K562 (cell line): ENCODE measurements around the gene CLVS2. TPM values are rescaled to one million over a fixed set of nuclear protein-coding genes. Genes with fewer than 3 reads are reported as not detected.

Experiments
- ATAC-seq: fragments of 200-7000 bp; cut with Tn5 transposase; 3 replicates; pipeline ENCODE4 v1.9.1; 2020; ENCODE audit warnings: moderate library complexity
- BruUV-seq: library from RNA; stranded (reverse); fragments of 400-500 nt; replicated peaks from 2 replicates; lab custom pipeline; 2021; lab: Mats Ljungman, UMichigan
- CTCF ChIA-PET: fragments of 300-600 bp; formaldehyde crosslinking; extraction: SDS; loops from one replicate; lab custom pipeline; 2021; ENCODE audit warnings: low intra/inter-chr PET ratio; lab: Yijun Ruan, JAX
- POLR2A ChIA-PET: fragments of 300-600, 350-650 bp; sonication (Branson Sonifier 250); formaldehyde crosslinking; extraction: SDS; loops from one replicate; lab custom pipeline; 2021; ENCODE audit warnings: antibody characterized with exemption, inconsistent platforms; lab: Yijun Ruan, JAX
- DNase-seq, 4 experiments: peaks; one replicate each; pipeline versions ENCODE4 v3.0.0 to v3.0.0-alpha.2; 2011 to 2018; ENCODE audit warnings: low spot score in 3 of 4, mixed read lengths in 3 of 4; ENCODE audit errors: extremely low read depth in 1 of 4
- FAIRE-seq: peaks from 2 replicates; lab custom pipeline; 2011; peaks lifted over from hg19 to GRCh38; lab: Jason Lieb, UNC
- H2AFZ ChIP-seq: 2 replicates; pipeline ENCODE4 v1.6.0; 2011; ENCODE audit warnings: low read depth, low read length, control low read depth, inconsistent platforms
- H3K27ac ChIP-seq: fragments of 200-600 bp; 3 replicates; pipeline ENCODE4 v1.8.0; 2011; ENCODE audit warnings: low read depth, mild to moderate bottlenecking, control low read depth, inconsistent platforms, low read length, moderate library complexity, mixed read lengths; ENCODE audit errors: extremely low read depth
- H3K27me3 ChIP-seq, 2 experiments: fragments of 300-600 bp in 1 of 2; 2 replicates in 1 of 2; 3 replicates in 1 of 2; pipeline versions ENCODE4 v1.6.0 to v1.8.0; 2011; ENCODE audit warnings: inconsistent platforms in 2 of 2, low read length in 2 of 2, mild to moderate bottlenecking in 1 of 2, mixed read lengths in 1 of 2, moderate library complexity in 1 of 2; ENCODE audit not compliant: control insufficient read depth in 2 of 2, insufficient read depth in 2 of 2
- H3K36me3 ChIP-seq: fragments of 300-600 bp; 3 replicates; pipeline ENCODE4 v1.8.0; 2011; ENCODE audit warnings: mild to moderate bottlenecking, low read length, inconsistent platforms; ENCODE audit not compliant: control insufficient read depth, insufficient read depth
- H3K4me1 ChIP-seq, 2 experiments: fragments of 200-600 bp in 1 of 2; replicated peaks in 1 of 2; 2 replicates in 1 of 2; 3 replicates in 1 of 2; pipeline versions ENCODE4 v1.5.1 to v1.8.0; 2011; ENCODE audit warnings: inconsistent platforms in 2 of 2, low read length in 2 of 2, mild to moderate bottlenecking in 1 of 2, mixed read lengths in 1 of 2, moderate library complexity in 1 of 2; ENCODE audit not compliant: control insufficient read depth in 2 of 2, insufficient read depth in 2 of 2
- H3K4me2 ChIP-seq: 2 replicates; pipeline ENCODE4 v1.6.1; 2011; ENCODE audit warnings: low read length, control low read depth, inconsistent platforms, mixed read lengths; ENCODE audit not compliant: insufficient read depth
- H3K4me3 ChIP-seq: fragments of 200-600 bp; sonication (generic), shearing (Covaris generic); 2 replicates; pipeline ENCODE4 v1.5.1; 2016; ENCODE audit warnings: control low read depth, inconsistent platforms
- H3K79me2 ChIP-seq: fragments of 200-600 bp; 3 replicates; pipeline ENCODE4 v1.8.0; 2011; ENCODE audit warnings: low read length, inconsistent platforms; ENCODE audit not compliant: control insufficient read depth, insufficient read depth
- H3K9ac ChIP-seq, 2 experiments: 2 replicates each; pipeline versions ENCODE4 v1.6.0 to v1.6.1; 2011; ENCODE audit warnings: low read depth in 2 of 2, low read length in 2 of 2, control low read depth in 1 of 2, inconsistent platforms in 1 of 2, mild to moderate bottlenecking in 1 of 2, mixed read lengths in 1 of 2; ENCODE audit not compliant: insufficient read depth in 1 of 2
- H3K9me1 ChIP-seq: one replicate; pipeline ENCODE4 v1.6.0; 2011; ENCODE audit warnings: inconsistent platforms, mild to moderate bottlenecking, low read length, moderate library complexity; ENCODE audit not compliant: control insufficient read depth, insufficient read depth
- H3K9me3 ChIP-seq: replicated peaks from 2 replicates; pipeline ENCODE4 v1.5.1; 2011; ENCODE audit warnings: low read depth, low read length, inconsistent platforms; ENCODE audit not compliant: control insufficient read depth, insufficient read depth
- H4K20me1 ChIP-seq: replicated peaks from 2 replicates; pipeline ENCODE4 v1.6.1; 2011; ENCODE audit warnings: low read length, inconsistent platforms, mixed read lengths; ENCODE audit not compliant: control insufficient read depth, insufficient read depth
- CBFA2T3 ChIP-seq: fragments of 450-650 bp; IDR thresholded peaks from 2 replicates; pipeline ENCODE4 v1.6.1; 2017
- CTBP1 ChIP-seq: fragments of 450-650 bp; IDR thresholded peaks from 2 replicates; pipeline ENCODE4 v1.6.1; 2016; ENCODE audit warnings: borderline replicate concordance
- FOXA3 ChIP-seq, 2 experiments: fragments of 450-650 bp in 1 of 2; sonication (generic) in 1 of 2; formaldehyde crosslinking; IDR thresholded peaks in 1 of 2; conservative IDR thresholded peaks in 1 of 2; 2 replicates each; pipeline versions ENCODE4 v1.4.0 to v1.8.0; 2020 to 2022; ENCODE audit warnings: mild to moderate bottlenecking in 2 of 2, missing genetic modification reagents in 1 of 2
- FOXK1 ChIP-seq: sonication (generic); formaldehyde crosslinking; IDR thresholded peaks from 2 replicates; pipeline ENCODE4 v1.8.0; 2022; ENCODE audit warnings: missing genetic modification reagents, mild to moderate bottlenecking, borderline replicate concordance
- HOXB6 ChIP-seq: fragments of 250-450 bp; sonication (Bioruptor Pico); IDR thresholded peaks from 2 replicates; pipeline ENCODE4 v1.5.1; 2022; ENCODE audit warnings: mild to moderate bottlenecking, borderline replicate concordance
- KDM4B ChIP-seq, 2 experiments: fragments of 450-650 bp in 1 of 2; sonication (generic) in 1 of 2; IDR thresholded peaks; 2 replicates each; pipeline ENCODE4 v1.6.1; 2016 to 2017; ENCODE audit warnings: borderline replicate concordance in 2 of 2, antibody characterized with exemption in 1 of 2, low read depth in 1 of 2, mild to moderate bottlenecking in 1 of 2
- NBN ChIP-seq: fragments of 450-650 bp; IDR thresholded peaks from 2 replicates; pipeline ENCODE4 v1.6.1; 2016; ENCODE audit warnings: low read depth, mild to moderate bottlenecking
- POLR3A ChIP-seq: IDR thresholded peaks from 2 replicates; pipeline ENCODE4 v1.6.1; 2011; ENCODE audit warnings: borderline replicate concordance, mild to moderate bottlenecking, moderate library complexity; ENCODE audit not compliant: insufficient read length, insufficient read depth; ENCODE audit errors: extremely low read depth
- SOX6 ChIP-seq: fragments of 450-650 bp; IDR thresholded peaks from 2 replicates; pipeline ENCODE4 v1.6.1; 2014; ENCODE audit warnings: mild to moderate bottlenecking
- TEAD1 ChIP-seq, 2 experiments: fragments of 450-650 bp in 1 of 2; sonication (generic) in 1 of 2; formaldehyde crosslinking; IDR thresholded peaks; 2 replicates each; pipeline versions ENCODE4 v1.4.0 to v1.8.0; 2020 to 2022; ENCODE audit warnings: mild to moderate bottlenecking in 2 of 2, missing genetic modification reagents in 1 of 2
- XRCC5 ChIP-seq: fragments of 200-400 bp; formaldehyde crosslinking; IDR thresholded peaks from 2 replicates; pipeline ENCODE4 v1.6.1; 2017; ENCODE audit warnings: low read depth, mild to moderate bottlenecking, low read length
- ZNF699 ChIP-seq: fragments of 250-450 bp; sonication (Bioruptor Pico); IDR thresholded peaks from 2 replicates; pipeline ENCODE4 v1.8.0; 2021; ENCODE audit warnings: mild to moderate bottlenecking, moderate library complexity; ENCODE audit not compliant: insufficient replicate concordance
- ZNF76 ChIP-seq: fragments of 250-450 bp; sonication (Bioruptor Pico); IDR thresholded peaks from 2 replicates; pipeline ENCODE4 v1.4.0; 2020; ENCODE audit warnings: mild to moderate bottlenecking, moderate library complexity, borderline replicate concordance
- WGBS: fragments of 100-300 bp; shearing (Covaris generic); methylation state at CpG from one replicate; pipeline ENCODE4 v1.1.6; 2016; ENCODE audit warnings: low coverage, mixed read lengths; ENCODE audit not compliant: insufficient coverage; ENCODE audit errors: missing lambda C conversion rate; 5-methylcytosine and 5-hydroxymethylcytosine counted together
- in situ Hi-C: fragments of 300-500 bp; cut with MboI; formaldehyde crosslinking; loops from 4 replicates; pipeline ENCODE4 v1.15.0; 2018; ENCODE audit warnings: inconsistent platforms, mixed read lengths
- intact Hi-C: fragments of 100-400 bp; cut with micrococcal nuclease; formaldehyde crosslinking; loops from 2 replicates; pipeline ENCODE4 v1.14.2; 2022
- polyA plus RNA-seq, 8 experiments: library from polyadenylated mRNA; depleted of rRNA in 4 of 8; stranded (reverse) in 5 of 8; unstranded in 3 of 8; fragments of >200 nt; fragmentation: Nextera tagmentation in 2 of 8; fragmentation: Illumina TruSeq in 1 of 8; extraction: Ambion mirVana in 2 of 8; extraction: Trizol in 1 of 8; gene quantifications; 2 replicates each; pipeline versions ENCODE4 v1.2.1 to v1.2.3, GENCODE V29; 2011 to 2014; ENCODE audit warnings: inconsistent platforms in 1 of 8, missing spikeins in 1 of 8
- total RNA-seq, 7 experiments: library from RNA; depleted of rRNA in 6 of 7; stranded (reverse); fragments of >200 nt in 6 of 7; fragmentation: Illumina TruSeq in 2 of 7; extraction: Trizol in 2 of 7; gene quantifications; 2 replicates each; pipeline versions ENCODE4 v1.2.1 to v1.2.3, GENCODE V29; 2011 to 2021; ENCODE audit warnings: low replicate concordance in 1 of 7

The CLVS2 gene
- total and polyA plus RNA-seq, 9 of the 15 experiments (the other 6 are each of a cell fraction or from before 2014, with no cell fraction given) = 0.01 to 0.36 (median 0.03) TPM; not detected in 3

DNA sequence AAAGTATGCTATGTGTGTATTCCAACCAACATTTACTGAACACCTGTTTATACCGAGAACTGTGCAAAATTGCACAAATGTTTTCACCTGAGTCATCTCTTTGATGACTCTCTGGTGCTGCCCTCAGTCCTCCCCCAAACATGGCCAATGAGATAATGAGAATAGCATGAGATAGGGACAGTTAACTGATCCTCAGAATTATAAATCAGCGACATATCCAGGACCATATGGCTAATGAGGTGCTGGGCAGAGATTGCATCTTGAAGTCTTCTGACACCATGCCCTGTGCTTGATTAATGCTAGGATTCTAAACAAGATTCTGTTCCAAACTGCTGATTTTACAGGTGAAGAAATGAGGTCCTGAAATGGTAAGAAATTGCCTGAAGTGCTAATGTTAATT, 13.0 kb downstream of the CLVS2 start:
- CTCF ChIA-PET = no interaction called here
- POLR2A ChIA-PET = no interaction called here

DNA sequence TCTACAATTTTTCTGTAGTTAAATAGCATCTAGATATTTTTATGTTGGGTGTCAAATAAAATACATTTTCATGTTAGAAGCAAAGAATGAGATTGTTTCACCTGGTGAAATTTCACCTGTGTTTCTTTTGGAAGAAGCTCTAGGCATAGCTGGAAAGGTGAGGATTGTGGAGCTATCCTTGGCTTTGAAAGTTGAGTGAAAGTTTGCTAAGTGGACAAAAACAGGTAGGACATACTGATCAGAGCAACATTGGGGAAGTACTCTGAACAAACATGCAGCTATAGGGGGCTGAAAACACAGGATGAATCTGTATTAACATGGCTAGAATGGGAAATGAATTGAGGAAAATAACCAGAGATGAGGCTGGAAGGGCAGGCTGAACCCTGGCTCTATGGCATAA, 18.8 kb downstream of the CLVS2 start:
- Histone ChIP-seq H3K79me2 (no peaks in the 10 kb centered on the region), H2AFZ (no peak overlapping the region), H3K27me3 (no peaks in the 10 kb centered on the region), H3K9me3 (no peaks in the 10 kb centered on the region; the same call in 1 of the 2 replicates), H3K36me3 (no peaks in the 10 kb centered on the region), H3K9ac (no peak overlapping the region), H3K4me3 (no peak overlapping the region), H4K20me1 (no peaks in the 10 kb centered on the region), H3K9me1 (no peaks in the 10 kb centered on the region), H3K27ac (no peak overlapping the region), H3K4me1 (no peaks in the 10 kb centered on the region), H3K4me2 (no peak overlapping the region)
- ATAC-seq = no peak
- DNase-seq = no peak
- CTCF ChIA-PET = no interaction called here
- in situ Hi-C loops (no loop called here), intact Hi-C loops (no loop called here)
- FAIRE-seq = no peak
- no TSS peak for BruUV-seq
- POLR2A ChIA-PET = no interaction called here
- no peak for TF ChIP-seq NBN
- no peak for TF ChIP-seq FOXA3 (CRISPR knock-in tag; conservative IDR thresholded peaks at IDR 0.05 in 1 of 2, IDR thresholded peaks at IDR 0.05 in 1 of 2)
- no peak for TF ChIP-seq ZNF76 (CRISPR knock-in tag)
- TF ChIP-seq CTBP1 = no peak
- no peak for TF ChIP-seq ZNF699 (CRISPR knock-in tag)
- no peak for TF ChIP-seq XRCC5
- TF ChIP-seq HOXB6 (CRISPR knock-in tag) = no peak
- TF ChIP-seq CBFA2T3 = no peak

More for the DNA sequence above, 13.0 kb downstream of the CLVS2 start:
- WGBS = 8% methylated on average over 2 of the region's 2 CpGs
- Histone ChIP-seq H3K79me2 (no peaks in the 10 kb centered on the region), H3K4me2 (no peak overlapping the region), H3K27me3 (no peaks in the 10 kb centered on the region), H2AFZ (no peak overlapping the region), H3K36me3 (no peaks in the 10 kb centered on the region), H3K9ac (no peak overlapping the region), H3K27ac (no peak overlapping the region)
- intact Hi-C loops = no loop called here
- TF ChIP-seq TEAD1 (CRISPR knock-in tag; IDR thresholded peaks at IDR 0.05) = no peak
- TF ChIP-seq FOXK1 (CRISPR knock-in tag) = no peak
- no peak for TF ChIP-seq KDM4B (IDR thresholded peaks at IDR 0.05; ENCODE audit: borderline replicate concordance in 2 of 2, low read depth in 1 of 2)
- no peak for TF ChIP-seq POLR3A
- no peak for TF ChIP-seq SOX6
- TF ChIP-seq, all 486 proteins: peak for 0
- no TSS peak for BruUV-seq
- Histone ChIP-seq H3K9me1 (no peaks in the 10 kb centered on the region), H3K4me1 (no peaks in the 10 kb centered on the region), H3K4me3 (no peak overlapping the region), H4K20me1 (no peaks in the 10 kb centered on the region), H3K9me3 (no peaks in the 10 kb centered on the region)
- FAIRE-seq (no peak), DNase-seq (no peak), ATAC-seq (no peak)
- in situ Hi-C loops = no loop called here
